Fibroblast of pulmonary artery (primary cell): ENCODE data around the gene GAK.

Experiments used
- DNase-seq: peaks from one replicate; pipeline ENCODE4 v3.0.0-alpha.2; 2010; ENCODE audit warnings: low read depth
- H3K4me3 ChIP-seq: replicated peaks from 2 replicates; pipeline ENCODE4 v1.5.1; 2011; ENCODE audit warnings: low read depth, mild to moderate bottlenecking, control low read depth, low read length, moderate library complexity
- TF ChIP-seq, protein P1 (sequence below): IDR thresholded peaks from 2 replicates; pipeline ENCODE4 v1.5.1; 2011; ENCODE audit warnings: mild to moderate bottlenecking, control low read depth, low read length, inconsistent platforms; ENCODE audit errors: missing control alignments

GAK gene

DNA sequence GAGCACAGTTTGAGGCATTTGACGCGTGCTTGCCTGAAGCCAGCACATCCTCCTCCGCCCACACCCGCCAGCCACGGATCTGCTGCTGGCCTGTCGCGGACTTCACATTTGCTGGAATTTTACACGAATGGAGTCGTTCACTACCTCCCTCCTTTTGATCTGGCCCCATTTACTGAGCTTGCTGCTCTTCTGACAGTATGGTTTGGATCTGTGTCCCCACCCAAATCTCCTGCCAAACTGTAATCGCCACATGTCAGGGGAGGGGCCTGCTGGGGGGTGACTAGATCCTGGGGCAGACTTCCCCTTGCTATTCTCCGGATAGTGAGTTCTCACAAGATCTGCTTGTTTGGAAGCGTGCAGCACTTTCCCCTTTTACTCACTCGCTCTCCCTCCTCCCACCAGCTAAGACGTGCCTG, 86.3 kb downstream of the GAK start:
- peak; percentile 39 for DNase-seq
- TF ChIP-seq, protein P1, sequence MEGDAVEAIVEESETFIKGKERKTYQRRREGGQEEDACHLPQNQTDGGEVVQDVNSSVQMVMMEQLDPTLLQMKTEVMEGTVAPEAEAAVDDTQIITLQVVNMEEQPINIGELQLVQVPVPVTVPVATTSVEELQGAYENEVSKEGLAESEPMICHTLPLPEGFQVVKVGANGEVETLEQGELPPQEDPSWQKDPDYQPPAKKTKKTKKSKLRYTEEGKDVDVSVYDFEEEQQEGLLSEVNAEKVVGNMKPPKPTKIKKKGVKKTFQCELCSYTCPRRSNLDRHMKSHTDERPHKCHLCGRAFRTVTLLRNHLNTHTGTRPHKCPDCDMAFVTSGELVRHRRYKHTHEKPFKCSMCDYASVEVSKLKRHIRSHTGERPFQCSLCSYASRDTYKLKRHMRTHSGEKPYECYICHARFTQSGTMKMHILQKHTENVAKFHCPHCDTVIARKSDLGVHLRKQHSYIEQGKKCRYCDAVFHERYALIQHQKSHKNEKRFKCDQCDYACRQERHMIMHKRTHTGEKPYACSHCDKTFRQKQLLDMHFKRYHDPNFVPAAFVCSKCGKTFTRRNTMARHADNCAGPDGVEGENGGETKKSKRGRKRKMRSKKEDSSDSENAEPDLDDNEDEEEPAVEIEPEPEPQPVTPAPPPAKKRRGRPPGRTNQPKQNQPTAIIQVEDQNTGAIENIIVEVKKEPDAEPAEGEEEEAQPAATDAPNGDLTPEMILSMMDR: no peak
- no peak overlapping the region for H3K4me3 ChIP-seq

DNA sequence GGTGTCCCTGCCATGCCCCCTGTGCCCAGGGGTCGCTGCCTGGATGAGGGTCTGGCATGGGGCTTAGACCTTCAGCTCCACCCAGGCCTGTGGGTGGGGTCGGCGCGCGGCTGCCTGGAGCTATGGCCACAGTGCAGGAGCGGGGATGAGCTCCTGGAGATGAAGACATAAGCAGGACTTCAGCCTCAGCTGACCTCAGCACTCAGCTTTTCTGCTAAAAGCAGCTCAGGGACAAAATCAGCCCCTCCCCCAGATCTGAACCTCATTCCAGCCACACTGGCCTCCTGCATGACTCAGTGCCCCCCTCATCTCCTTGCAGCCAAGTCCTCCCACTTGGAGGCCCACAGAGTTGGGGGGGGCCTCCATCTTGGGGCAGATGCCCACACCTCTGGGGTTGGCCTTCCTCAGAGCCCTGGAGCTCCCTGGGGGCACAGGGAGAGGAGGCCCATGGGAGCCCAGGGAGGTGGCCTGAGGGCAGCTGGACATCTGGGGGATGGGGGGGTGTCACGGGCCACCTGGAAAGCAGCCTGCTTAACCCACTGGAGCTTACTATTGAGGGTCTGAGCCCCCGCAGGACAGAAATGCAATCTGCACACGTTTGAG, 86.8 kb downstream of the GAK start:
- peak; percentile 33 for DNase-seq
- H3K4me3 ChIP-seq: no peak overlapping the region
- TF ChIP-seq, protein P1: no peak

DNA sequence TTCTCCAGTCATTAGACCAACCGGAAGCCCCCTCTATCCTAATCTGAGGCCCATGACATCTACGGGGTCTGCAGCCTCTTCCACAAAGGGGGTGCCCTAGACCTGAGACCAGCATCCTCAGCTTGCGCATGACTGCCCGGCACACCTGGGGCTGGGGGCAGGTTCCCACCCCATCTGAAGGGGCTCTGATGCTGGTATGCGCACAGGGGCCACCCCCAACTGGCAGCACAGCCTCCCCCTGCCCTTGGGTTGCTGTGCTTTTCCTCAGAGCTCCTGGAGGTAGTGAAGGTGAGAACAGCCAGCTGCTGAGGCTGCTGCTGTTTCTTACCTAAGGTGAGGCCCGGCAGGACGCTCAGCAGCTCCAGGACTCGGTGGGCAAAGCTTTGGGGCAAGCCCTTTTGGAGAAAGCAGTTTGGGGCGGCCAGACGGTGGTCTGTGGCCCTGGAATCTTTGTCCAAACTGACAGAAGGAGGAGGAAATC, 87.3 kb downstream of the GAK start:
- DNase-seq: no peak
- TF ChIP-seq, protein P1: no peak
- H3K4me3 ChIP-seq: no peak overlapping the region

- no peak overlapping the region for H3K4me3 ChIP-seq
- no peak for DNase-seq
- TF ChIP-seq, protein P1: no peak
These were observed 92.3 kb downstream of the GAK start for GRCh38 chr4:839675-840443.

GRCh38 chr4:837772-838171, 94.3 kb downstream of the GAK start:
- no peak overlapping the region for H3K4me3 ChIP-seq
- no peak for DNase-seq
- TF ChIP-seq, protein P1: no peak

- TF ChIP-seq, protein P1: no peak
- DNase-seq: no peak
- no peak overlapping the region for H3K4me3 ChIP-seq
These were observed 95.3 kb downstream of the GAK start for GRCh38 chr4:836750-837301.
